ENCODE results near the gene TACC3.
"Not testable (repeated sequence)": the region's sequence is repeated elsewhere in the genome, so short reads cannot be mapped to it uniquely, and the experiment has no call there.

The TACC3 gene

GRCh38 chr4:1721003-1721665, at the start of gene TACC3, which contains the start of gene TMEM129:
TACC3 (plus strand) TSS chr4:1721521; CDS start chr4:1723422, 1,901 bp downstream.
TMEM129 (minus strand) TSS chr4:1721323; CDS start chr4:1720837, 486 bp downstream.
- DNase-seq: peak; percentile 82

DNA sequence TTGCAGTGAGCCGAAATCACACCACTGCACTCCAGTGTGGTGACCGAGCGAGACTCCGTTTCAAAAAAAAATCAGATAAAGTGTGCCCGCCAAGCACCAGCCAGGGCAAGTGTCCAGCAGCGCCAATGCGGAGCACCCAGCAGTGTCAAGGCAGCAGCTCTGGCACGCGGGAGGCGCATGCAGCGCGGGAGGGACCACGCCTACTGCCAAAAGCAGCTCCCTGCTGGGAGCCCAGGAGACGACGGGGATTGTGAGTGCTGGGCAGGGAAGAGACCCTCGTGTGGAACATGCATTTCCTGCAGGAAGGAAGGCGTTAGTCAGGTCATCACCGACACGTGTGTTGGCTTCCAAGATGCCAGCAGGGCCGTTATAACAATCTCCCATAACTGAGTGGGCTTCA, 47.6 kb upstream of the TACC3 start:
- DNase-seq: no peak

DNA sequence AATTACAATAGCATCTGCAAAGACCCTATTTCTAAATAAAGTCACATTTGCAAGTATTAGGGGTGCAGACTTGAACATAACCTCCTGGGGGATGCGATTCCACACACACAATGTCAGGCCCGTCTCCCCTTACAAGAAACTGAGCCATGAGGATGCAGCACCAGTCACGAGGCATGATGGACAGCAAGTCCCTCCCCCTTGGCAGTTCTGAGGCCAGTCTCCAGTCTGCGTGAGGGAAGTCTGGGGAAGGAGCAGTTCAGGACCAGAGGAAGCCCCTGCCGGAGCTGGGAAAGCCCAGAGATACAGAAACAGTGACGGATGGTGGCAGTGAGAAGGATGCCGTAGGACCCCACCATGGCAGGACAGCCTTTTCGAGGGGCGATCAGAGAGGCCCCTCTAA, 46.6 kb upstream of the TACC3 start:
- DNase-seq: no peak

DNA sequence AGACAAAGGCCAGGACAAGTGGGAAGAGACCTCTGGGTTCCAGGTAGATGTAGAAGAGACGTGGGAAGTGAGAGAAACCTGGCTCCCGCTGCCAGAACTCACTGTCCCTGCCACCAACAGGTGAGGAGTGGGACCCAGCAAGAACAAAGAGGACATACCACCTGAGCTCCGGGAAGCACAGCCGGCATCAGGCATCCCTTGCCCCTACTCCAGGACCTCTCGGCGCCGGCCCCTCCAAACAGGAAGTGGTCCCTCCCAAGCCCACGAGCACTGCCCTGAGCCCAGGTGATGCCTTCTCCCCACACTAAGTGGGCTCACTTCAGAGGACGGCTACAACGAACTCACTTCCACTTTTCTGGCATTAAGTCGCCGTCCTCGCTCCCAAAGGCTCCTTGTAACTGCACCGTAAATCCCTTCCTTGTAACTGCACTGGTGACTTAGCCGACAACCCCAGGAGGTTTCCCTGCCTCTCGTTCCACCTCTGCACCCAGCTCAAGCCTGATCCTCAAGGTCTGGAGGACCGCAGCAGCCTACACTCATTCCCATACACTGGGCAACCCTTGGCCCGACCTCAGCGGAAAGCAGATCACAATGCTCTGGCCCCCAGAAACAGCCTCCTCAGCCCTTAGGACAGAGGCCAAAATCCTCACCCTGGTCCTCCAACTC, 46.1 kb upstream of the TACC3 start:
- no peak for DNase-seq

DNA sequence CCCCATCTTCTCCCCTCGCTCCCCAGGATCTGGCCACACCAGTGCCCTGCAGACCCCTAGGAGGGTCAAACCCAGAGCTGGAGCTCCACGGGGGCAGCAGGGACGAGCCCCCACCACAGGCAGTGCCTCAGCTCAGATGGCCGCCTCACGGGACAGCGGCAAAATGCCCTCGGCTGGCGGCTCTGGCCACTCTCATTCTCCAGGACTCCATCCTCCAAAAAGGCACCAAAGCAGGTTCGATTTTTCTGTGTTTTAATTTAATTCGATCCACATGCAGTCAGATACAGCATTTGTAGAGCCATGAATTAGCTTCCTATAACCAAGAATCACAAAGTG, 45.6 kb upstream of the TACC3 start:
- no peak for DNase-seq

DNA sequence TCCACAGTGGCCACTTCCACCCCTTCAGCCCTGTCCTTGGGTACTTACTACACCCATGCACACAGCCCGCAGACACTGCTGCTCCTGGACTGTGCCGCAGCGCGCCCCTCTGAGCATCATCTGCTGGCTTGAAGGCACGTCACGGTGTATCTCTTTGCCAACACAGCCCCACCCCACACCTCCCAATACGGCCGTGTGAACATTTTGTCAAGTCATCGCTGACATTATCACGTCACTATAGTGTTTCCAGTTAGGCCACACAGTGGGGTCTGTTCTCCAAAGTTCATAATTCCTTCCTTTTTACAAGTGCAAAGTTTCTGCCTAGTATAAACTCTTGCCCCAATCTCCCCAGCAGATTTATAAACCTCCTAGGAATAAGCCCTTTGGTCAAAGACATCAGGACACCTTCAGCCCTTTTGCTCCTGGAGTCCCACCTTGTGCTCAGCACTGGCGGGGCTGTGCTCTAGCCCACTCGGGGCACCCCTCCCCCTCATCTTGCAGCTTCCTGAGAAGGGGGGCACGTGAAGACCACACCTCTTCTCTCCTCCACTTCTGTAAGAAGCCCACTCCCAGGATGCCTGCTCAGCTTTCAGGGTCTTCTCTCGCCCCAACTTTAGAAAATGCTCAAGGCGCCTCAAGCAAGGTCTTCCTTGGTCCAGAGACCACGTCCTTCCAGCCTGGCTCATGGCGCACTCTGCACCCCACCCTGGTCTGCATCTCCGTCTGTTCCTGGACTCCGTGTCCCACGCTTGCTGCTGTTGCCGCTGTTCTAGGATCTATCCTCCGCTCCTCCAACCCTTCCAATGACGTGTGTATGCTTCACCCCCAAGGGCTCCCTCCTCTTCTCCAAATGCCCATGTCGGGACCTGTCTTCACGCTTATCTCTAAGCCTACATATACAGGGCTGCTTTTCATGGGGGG, 44.5 kb upstream of the TACC3 start:
- DNase-seq: no peak

GRCh38 chr4:1678244-1678643, 43.1 kb upstream of the TACC3 start:
- DNase-seq: no peak

GRCh38 chr4:1682860-1683259, 38.5 kb upstream of the TACC3 start:
- no peak for DNase-seq

DNA sequence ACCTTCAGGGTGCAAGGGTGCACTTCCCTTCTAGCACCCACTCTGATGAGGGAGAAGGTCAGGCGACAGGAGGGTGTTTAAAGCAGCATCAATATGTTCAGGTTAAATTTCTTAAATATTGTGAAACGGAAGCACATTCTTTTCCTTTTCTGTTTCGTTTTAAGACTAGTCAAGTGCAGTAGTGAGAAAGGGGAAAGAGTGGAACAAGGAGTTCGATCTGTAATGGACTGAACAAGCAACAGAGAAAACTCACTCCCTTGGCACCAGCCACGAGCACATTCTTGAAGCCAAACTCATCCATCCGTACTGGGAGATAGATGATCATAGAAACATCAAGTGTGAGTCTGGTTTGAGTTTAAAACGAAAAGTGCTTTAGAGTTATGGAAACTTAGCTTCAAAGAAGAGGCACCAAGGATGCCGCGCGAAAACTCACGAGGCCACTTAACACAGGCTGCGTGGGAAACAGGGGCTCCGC, 38.0 kb upstream of the TACC3 start:
- DNase-seq: no peak

GRCh38 chr4:1683736-1684505, 37.4 kb upstream of the TACC3 start, which contains the start of gene FAM53A:
FAM53A (minus strand) TSS chr4:1684313; CDS start chr4:1668741, 15,572 bp downstream.
- DNase-seq: peak; percentile 64

- no peak for DNase-seq
Observed at GRCh38 chr4:1684506-1685234, 36.7 kb upstream of the TACC3 start.

- no peak for DNase-seq
Observed at GRCh38 chr4:1685235-1686150, 35.8 kb upstream of the TACC3 start.

DNA sequence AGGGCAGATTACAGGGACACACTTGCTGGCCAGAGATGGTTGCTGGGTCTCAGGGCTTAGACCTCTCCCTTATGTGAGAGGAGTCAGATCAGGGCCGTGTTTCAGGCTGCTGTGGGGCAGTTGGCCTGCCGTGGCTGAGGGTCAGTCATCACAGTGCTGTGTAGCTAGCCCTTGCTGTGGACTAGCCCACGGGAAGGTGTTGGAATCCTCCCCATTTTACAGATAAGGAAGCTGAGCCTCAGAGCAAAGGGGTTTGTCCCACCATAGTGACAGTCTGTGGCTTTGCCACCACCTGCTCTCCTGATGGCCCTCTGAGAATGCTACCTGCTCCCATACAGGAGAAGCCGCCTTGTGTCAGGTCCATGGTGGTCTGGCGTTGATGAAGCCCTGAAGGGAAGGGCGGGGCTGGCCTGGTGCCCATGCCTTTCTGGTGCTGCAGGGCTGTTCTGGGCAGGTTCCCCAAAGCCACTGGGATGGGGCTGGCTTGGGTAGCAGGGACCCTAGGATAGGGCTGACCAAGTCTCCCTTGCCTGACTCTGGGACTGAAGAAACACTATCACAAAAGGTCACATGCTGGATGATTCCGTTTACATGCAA, 34.8 kb upstream of the TACC3 start:
- DNase-seq: no peak

GRCh38 chr4:1690698-1691097, 30.6 kb upstream of the TACC3 start:
- DNase-seq: no peak

- DNase-seq: no peak
Observed at GRCh38 chr4:1691737-1692373, 29.5 kb upstream of the TACC3 start.

DNA sequence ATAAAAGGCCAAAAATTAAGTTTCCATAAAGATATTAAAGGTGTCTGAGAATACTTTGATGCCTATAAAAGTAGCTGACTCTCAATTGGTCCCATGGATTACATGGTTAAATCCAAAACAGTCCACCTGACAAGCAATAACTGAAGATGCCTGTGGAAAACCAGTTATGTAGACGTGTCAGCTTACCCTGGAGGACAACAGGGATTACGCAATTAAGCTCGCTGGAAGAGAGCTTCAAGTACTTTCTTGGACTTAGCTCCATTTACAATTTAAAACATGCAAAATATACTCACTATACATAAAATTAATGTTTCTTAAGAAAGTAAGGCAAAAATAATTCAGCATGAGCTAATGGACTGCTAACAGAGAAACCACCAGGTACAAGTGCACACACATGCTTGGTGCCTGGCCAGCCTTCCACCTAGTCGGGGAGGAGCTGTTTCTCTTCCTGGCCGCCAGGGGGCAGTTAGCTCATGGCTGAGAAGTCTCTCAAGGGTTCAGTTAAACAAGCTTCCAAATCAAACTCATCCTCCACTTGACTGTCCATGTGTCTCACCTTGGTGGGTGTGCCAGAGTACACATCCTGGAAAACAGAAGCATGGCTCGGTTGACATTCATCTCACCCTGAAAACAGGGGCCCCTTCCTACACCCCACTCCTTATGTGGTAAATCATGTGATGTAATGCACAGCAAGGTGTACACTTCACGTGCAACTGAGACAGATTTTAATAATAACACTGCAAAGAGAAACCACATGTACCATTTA, 28.0 kb upstream of the TACC3 start:
- DNase-seq: peak; percentile 22

DNA sequence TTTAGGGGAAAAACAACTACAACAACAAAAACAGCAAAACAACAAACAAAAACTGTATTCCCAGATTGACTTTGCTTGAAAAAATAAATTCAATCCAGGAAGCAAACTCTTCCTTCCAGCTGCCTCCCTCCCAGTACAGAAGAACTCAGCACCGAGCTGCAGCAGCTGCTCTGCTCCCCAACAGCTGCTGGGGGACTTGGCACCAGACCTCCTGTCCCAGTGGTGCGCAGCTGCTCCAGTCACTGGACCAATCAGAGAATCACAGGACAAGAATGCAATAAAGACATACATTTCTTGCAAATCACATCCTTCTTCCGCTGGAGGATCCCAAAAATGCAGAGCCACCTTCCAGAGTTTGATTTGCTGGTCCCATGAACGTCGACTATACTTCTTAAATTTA, 25.4 kb upstream of the TACC3 start:
- DNase-seq: no peak

DNA sequence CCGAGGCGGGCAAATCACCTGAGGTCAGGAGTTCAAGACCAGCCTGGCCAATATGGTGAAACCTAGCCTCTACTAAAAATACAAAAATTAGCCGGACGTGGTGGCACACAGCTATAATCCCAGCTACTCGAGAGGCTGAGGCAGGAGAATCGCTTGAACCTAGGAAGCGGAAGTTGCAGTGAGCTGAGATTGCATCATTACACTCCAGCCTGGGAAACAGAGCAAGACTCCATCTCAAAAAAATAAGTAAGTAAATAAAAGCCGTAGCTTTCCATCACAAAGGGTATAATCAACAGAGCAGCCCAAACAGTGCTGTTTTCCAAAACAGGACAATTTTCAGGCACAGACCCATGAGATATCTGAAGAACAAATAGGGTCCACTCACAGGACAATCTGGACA, 19.6 kb upstream of the TACC3 start:
- DNase-seq: not testable (repeated sequence)

DNA sequence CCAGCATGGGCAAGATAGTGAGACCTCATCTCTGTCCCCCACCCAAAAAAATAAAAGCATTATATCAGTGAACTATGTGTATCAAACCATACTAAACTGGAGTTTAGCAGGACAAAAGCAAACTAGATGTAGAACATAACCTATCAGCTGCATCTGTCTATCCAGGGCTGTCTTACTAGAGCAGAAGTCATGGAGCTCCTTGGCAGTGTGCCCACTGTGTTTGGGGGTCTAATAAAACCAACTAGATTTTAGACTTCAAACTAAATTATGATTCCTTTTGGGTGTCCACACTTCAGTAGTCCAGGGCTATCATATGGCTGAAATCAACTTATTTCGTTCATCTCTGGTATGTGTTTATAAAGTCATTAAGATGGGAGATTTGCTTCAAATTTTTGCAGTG, 17.5 kb upstream of the TACC3 start:
- DNase-seq: no peak
